ENCODE results near the gene FCHO1.
A peak's percentile ranks its signal among the peaks of the same experiment; 100 is the strongest.
"Not testable (repeated sequence)": the region's sequence is repeated elsewhere in the genome, so short reads cannot be mapped to it uniquely, and the experiment has no call there.

The FCHO1 gene

GRCh38 chr19:17762505-17763229 is 11.4 kb downstream of the FCHO1 start:
- DNase-seq (ENCODE audit: low read depth in 2 of 3, low spot score in 2 of 3): no peak

- no peak for DNase-seq (ENCODE audit: low read depth in 2 of 3, low spot score in 2 of 3)
Observed at GRCh38 chr19:17764348-17764747, 13.1 kb downstream of the FCHO1 start.

GRCh38 chr19:17765069-17765618 is 13.9 kb downstream of the FCHO1 start:
- no peak for DNase-seq (ENCODE audit: low read depth in 2 of 3, low spot score in 2 of 3)

GRCh38 chr19:17766543-17767131 is 15.4 kb downstream of the FCHO1 start:
- no peak for DNase-seq (ENCODE audit: low read depth in 2 of 3, low spot score in 2 of 3)

GRCh38 chr19:17767559-17767958 is 16.3 kb downstream of the FCHO1 start:
- DNase-seq (ENCODE audit: low read depth in 2 of 3, low spot score in 2 of 3): no peak

- DNase-seq (ENCODE audit: low read depth in 2 of 3, low spot score in 2 of 3): no peak
Observed at GRCh38 chr19:17770613-17771012, 19.3 kb downstream of the FCHO1 start.

- DNase-seq (ENCODE audit: low read depth in 2 of 3, low spot score in 2 of 3): no peak
Observed at GRCh38 chr19:17772172-17772571, 20.9 kb downstream of the FCHO1 start.

- DNase-seq (ENCODE audit: low read depth in 2 of 3, low spot score in 2 of 3): no peak
Observed at GRCh38 chr19:17775245-17775927, 24.1 kb downstream of the FCHO1 start.

GRCh38 chr19:17775991-17776803 is 24.9 kb downstream of the FCHO1 start:
- DNase-seq (ENCODE audit: low read depth in 2 of 3, low spot score in 2 of 3): no peak

- not testable (repeated sequence) for DNase-seq (ENCODE audit: low read depth in 2 of 3, low spot score in 2 of 3)
Observed at GRCh38 chr19:17777840-17778239, 26.6 kb downstream of the FCHO1 start.

- peak in 2 of 3 experiments; percentile 34 to 42 for DNase-seq (ENCODE audit: low read depth in 2 of 3, low spot score in 2 of 3)
Observed at GRCh38 chr19:17778251-17778967, 27.1 kb downstream of the FCHO1 start.

- DNase-seq (ENCODE audit: low read depth in 2 of 3, low spot score in 2 of 3): no peak
Observed at GRCh38 chr19:17778968-17779929, 28.0 kb downstream of the FCHO1 start.

GRCh38 chr19:17780781-17781180 is 29.5 kb downstream of the FCHO1 start:
- DNase-seq (ENCODE audit: low read depth in 2 of 3, low spot score in 2 of 3): no peak

- not testable (repeated sequence) for DNase-seq (ENCODE audit: low read depth in 2 of 3, low spot score in 2 of 3)
Observed at GRCh38 chr19:17783721-17784120, 32.4 kb downstream of the FCHO1 start.

GRCh38 chr19:17784201-17785008 is 33.1 kb downstream of the FCHO1 start:
- DNase-seq (ENCODE audit: low read depth in 2 of 3, low spot score in 2 of 3): peak; percentile 24 to 68 (median 63)

- DNase-seq (ENCODE audit: low read depth in 2 of 3, low spot score in 2 of 3): no peak
Observed at GRCh38 chr19:17787274-17787913, 36.1 kb downstream of the FCHO1 start.

- no peak for DNase-seq (ENCODE audit: low read depth in 2 of 3, low spot score in 2 of 3)
Observed at GRCh38 chr19:17788632-17789031, 37.4 kb downstream of the FCHO1 start.

Measured in activated CD8-positive, alpha-beta memory T cell treated with anti-CD3 and anti-CD28 coated beads for 48 hours (primary cell).